HG02610 (cell line): ENCODE results near the gene ERP27.
A peak's percentile ranks its signal among the peaks of the same experiment; 100 is the strongest.

Experiments
- ATAC-seq: cut with Tn5 transposase; IDR thresholded peaks from one replicate; pipeline ENCODE4 v1.9.1; 2021; ENCODE audit warnings: mild to moderate bottlenecking, moderate library complexity; ENCODE audit not compliant: unreplicated experiment

ERP27 gene

GRCh38 chr12:14938301-14938700 lies at the start of gene ERP27:
Gene ERP27 (minus strand): TSS chr12:14938537. CDS start chr12:14938508, 29 bp downstream.
- no peak for ATAC-seq

GRCh38 chr12:14988035-14988434 lies 49.7 kb upstream of the ERP27 start:
- no peak for ATAC-seq

GRCh38 chr12:14986449-14986848 lies 48.1 kb upstream of the ERP27 start:
- no peak for ATAC-seq

GRCh38 chr12:14984766-14985285 lies 46.5 kb upstream of the ERP27 start:
- no peak for ATAC-seq

GRCh38 chr12:14984036-14984435 lies 45.7 kb upstream of the ERP27 start:
- no peak for ATAC-seq

- ATAC-seq: peak; percentile 40
Measured at GRCh38 chr12:14982991-14983390, 44.7 kb upstream of the ERP27 start.

- no peak for ATAC-seq
Measured at GRCh38 chr12:14982562-14982961, 44.2 kb upstream of the ERP27 start.

- peak; percentile 76 for ATAC-seq
Measured at GRCh38 chr12:14981049-14981448, 42.7 kb upstream of the ERP27 start.

- ATAC-seq: no peak
Measured at GRCh38 chr12:14979468-14979867, 41.1 kb upstream of the ERP27 start.

GRCh38 chr12:14976658-14977057 lies 38.3 kb upstream of the ERP27 start:
- ATAC-seq: no peak

- ATAC-seq: no peak
Measured at GRCh38 chr12:14975457-14975856, 37.1 kb upstream of the ERP27 start.

GRCh38 chr12:14974633-14975032 lies 36.3 kb upstream of the ERP27 start:
- ATAC-seq: no peak

- ATAC-seq: no peak
Measured at GRCh38 chr12:14972816-14973215, 34.5 kb upstream of the ERP27 start, which contains the start of gene PDE6H. Gene PDE6H (plus strand): TSS chr12:14973042. CDS start chr12:14978013, 4,971 bp downstream.

GRCh38 chr12:14970473-14970872 lies 32.1 kb upstream of the ERP27 start:
- no peak for ATAC-seq

- ATAC-seq: no peak
Measured at GRCh38 chr12:14968478-14968877, 30.1 kb upstream of the ERP27 start.

GRCh38 chr12:14965221-14965620 lies 26.9 kb upstream of the ERP27 start:
- no peak for ATAC-seq

GRCh38 chr12:14964406-14964805 lies 26.1 kb upstream of the ERP27 start:
- ATAC-seq: no peak

GRCh38 chr12:14963520-14963919 lies 25.2 kb upstream of the ERP27 start:
- ATAC-seq: no peak

GRCh38 chr12:14962797-14963196 lies 24.5 kb upstream of the ERP27 start:
- ATAC-seq: no peak

- ATAC-seq: no peak
Measured at GRCh38 chr12:14962153-14962539, 23.8 kb upstream of the ERP27 start.

- ATAC-seq: peak; percentile 58
Measured at GRCh38 chr12:14961466-14962152, 23.3 kb upstream of the ERP27 start, which contains the start of gene ARHGDIB. Gene ARHGDIB (minus strand): TSS chr12:14961601. CDS start chr12:14950712, 10,889 bp downstream.
